ENCODE data around the gene SLC7A5.
"Not testable (repeated sequence)": the region's sequence is repeated elsewhere in the genome, so short reads cannot be mapped to it uniquely, and the experiment has no call there.

DNA sequence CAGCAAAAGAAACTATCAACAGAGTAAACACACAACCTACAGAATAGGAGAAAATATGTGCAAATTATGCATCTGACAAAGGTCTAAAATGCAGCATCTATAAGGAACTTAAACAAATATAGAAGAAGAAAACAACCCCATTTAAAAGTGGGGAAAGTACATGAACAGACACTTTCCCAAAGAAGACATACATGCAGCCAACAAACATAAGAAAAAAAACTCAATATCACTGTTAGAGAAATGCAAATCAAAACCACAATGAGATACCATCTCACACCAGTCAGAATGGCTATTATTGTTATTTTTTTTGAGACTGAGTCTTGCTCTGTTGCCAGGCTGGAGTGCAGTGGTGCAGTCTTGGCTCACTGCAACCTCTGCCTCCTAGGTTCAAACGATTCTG, 57.9 kb downstream of the SLC7A5 start:
- TF ChIP-seq, protein P1, sequence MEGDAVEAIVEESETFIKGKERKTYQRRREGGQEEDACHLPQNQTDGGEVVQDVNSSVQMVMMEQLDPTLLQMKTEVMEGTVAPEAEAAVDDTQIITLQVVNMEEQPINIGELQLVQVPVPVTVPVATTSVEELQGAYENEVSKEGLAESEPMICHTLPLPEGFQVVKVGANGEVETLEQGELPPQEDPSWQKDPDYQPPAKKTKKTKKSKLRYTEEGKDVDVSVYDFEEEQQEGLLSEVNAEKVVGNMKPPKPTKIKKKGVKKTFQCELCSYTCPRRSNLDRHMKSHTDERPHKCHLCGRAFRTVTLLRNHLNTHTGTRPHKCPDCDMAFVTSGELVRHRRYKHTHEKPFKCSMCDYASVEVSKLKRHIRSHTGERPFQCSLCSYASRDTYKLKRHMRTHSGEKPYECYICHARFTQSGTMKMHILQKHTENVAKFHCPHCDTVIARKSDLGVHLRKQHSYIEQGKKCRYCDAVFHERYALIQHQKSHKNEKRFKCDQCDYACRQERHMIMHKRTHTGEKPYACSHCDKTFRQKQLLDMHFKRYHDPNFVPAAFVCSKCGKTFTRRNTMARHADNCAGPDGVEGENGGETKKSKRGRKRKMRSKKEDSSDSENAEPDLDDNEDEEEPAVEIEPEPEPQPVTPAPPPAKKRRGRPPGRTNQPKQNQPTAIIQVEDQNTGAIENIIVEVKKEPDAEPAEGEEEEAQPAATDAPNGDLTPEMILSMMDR (IDR thresholded peaks at IDR 0.05; ENCODE audit: poor library complexity, severe bottlenecking) = not testable (repeated sequence)
- TF ChIP-seq EZH2 (IDR thresholded peaks at IDR 0.05; ENCODE audit: borderline replicate concordance, insufficient read depth, low read length, poor library complexity, severe bottlenecking); EP300 (conservative IDR thresholded peaks at IDR 0.05; ENCODE audit: poor library complexity, severe bottlenecking); POLR2AphosphoS5 (IDR thresholded peaks at IDR 0.05): not testable (repeated sequence)

Measured in neural cell (in vitro differentiated cells).